H9 (cell line): ENCODE measurements around the gene PPP1R9A. TPM values are rescaled to one million over a fixed set of nuclear protein-coding genes. Genes with fewer than 3 reads are reported as not detected.

Experiments
- DNase-seq: peaks from one replicate; pipeline ENCODE4 v3.0.0-alpha.2; 2017
- H2AFZ ChIP-seq: one replicate; pipeline ENCODE4 v1.6.1; 2013; ENCODE audit warnings: mild to moderate bottlenecking, low read length, control low read depth, moderate library complexity
- H2AK5ac ChIP-seq: 2 replicates; pipeline ENCODE4 v1.6.1; 2013; ENCODE audit warnings: low read length, control low read depth, mixed read lengths; ENCODE audit not compliant: insufficient read length
- H2BK120ac ChIP-seq: one replicate; pipeline ENCODE4 v1.6.1; 2013; ENCODE audit warnings: low read depth, mild to moderate bottlenecking, low read length, control low read depth, inconsistent platforms; ENCODE audit not compliant: poor library complexity, severe bottlenecking
- H2BK12ac ChIP-seq: 2 replicates; pipeline ENCODE4 v1.6.1; 2013; ENCODE audit warnings: low read length, control low read depth, mixed read lengths, low read depth; ENCODE audit not compliant: insufficient read length
- H2BK15ac ChIP-seq: 2 replicates; pipeline ENCODE4 v1.6.1; 2013; ENCODE audit warnings: low read depth, low read length, control low read depth
- H2BK20ac ChIP-seq: one replicate; pipeline ENCODE4 v1.6.1; 2013; ENCODE audit warnings: low read depth, mild to moderate bottlenecking, low read length, control low read depth, inconsistent platforms; ENCODE audit not compliant: poor library complexity, severe bottlenecking
- H2BK5ac ChIP-seq: 2 replicates; pipeline ENCODE4 v1.6.1; 2013; ENCODE audit warnings: low read length, control low read depth, mixed read lengths; ENCODE audit not compliant: insufficient read length
- H3K14ac ChIP-seq: 2 replicates; pipeline ENCODE4 v1.6.1; 2013; ENCODE audit warnings: low read length, control low read depth; ENCODE audit not compliant: insufficient read depth
- H3K18ac ChIP-seq: 2 replicates; pipeline ENCODE4 v1.6.1; 2013; ENCODE audit warnings: low read depth, mild to moderate bottlenecking, mixed read lengths, low read length, control low read depth; ENCODE audit not compliant: insufficient read length
- H3K23ac ChIP-seq: 2 replicates; pipeline ENCODE4 v1.6.1; 2013; ENCODE audit warnings: low read length, control low read depth, mixed read lengths, low read depth; ENCODE audit not compliant: insufficient read length
- H3K23me2 ChIP-seq: 2 replicates; pipeline ENCODE4 v1.6.1; 2013; ENCODE audit warnings: low read depth, mild to moderate bottlenecking, mixed read lengths, low read length, control low read depth; ENCODE audit not compliant: insufficient read length, poor library complexity, severe bottlenecking
- H3K27ac ChIP-seq: 2 replicates; pipeline ENCODE4 v1.5.1; 2013; ENCODE audit warnings: low read length, control low read depth, mixed read lengths, low read depth; ENCODE audit not compliant: insufficient read length
- H3K27me3 ChIP-seq: 2 replicates; pipeline ENCODE4 v1.6.1; 2013; ENCODE audit warnings: low read length, control low read depth, inconsistent platforms; ENCODE audit not compliant: insufficient read depth
- H3K4ac ChIP-seq: 2 replicates; pipeline ENCODE4 v1.6.1; 2013; ENCODE audit warnings: low read depth, mild to moderate bottlenecking, control low read depth, inconsistent platforms, low read length, moderate library complexity
- H3K4me1 ChIP-seq: 2 replicates; pipeline ENCODE4 v1.6.1; 2013; ENCODE audit warnings: low read length, control low read depth, inconsistent platforms; ENCODE audit not compliant: insufficient read depth
- H3K4me2 ChIP-seq: 2 replicates; pipeline ENCODE4 v1.6.1; 2013; ENCODE audit warnings: low read length, control low read depth, mixed read lengths; ENCODE audit not compliant: insufficient read length, insufficient read depth
- H3K56ac ChIP-seq: 2 replicates; pipeline ENCODE4 v1.6.1; 2013; ENCODE audit warnings: low read depth, mild to moderate bottlenecking, mixed read lengths, low read length, control low read depth; ENCODE audit not compliant: insufficient read length
- H3K79me1 ChIP-seq: 2 replicates; pipeline ENCODE4 v1.6.1; 2013; ENCODE audit warnings: low read depth, mild to moderate bottlenecking, moderate library complexity, low read length, control low read depth, inconsistent platforms; ENCODE audit not compliant: insufficient read depth, poor library complexity, severe bottlenecking
- H3K79me2 ChIP-seq: 2 replicates; pipeline ENCODE4 v1.6.1; 2013; ENCODE audit warnings: low read length, control low read depth, inconsistent platforms; ENCODE audit not compliant: insufficient read depth
- H3K9ac ChIP-seq: 2 replicates; pipeline ENCODE4 v1.6.1; 2013; ENCODE audit warnings: low read length, control low read depth, mixed read lengths; ENCODE audit not compliant: insufficient read length; ENCODE audit errors: extremely low read depth
- H3K9me3 ChIP-seq: one replicate; pipeline ENCODE4 v1.6.1; 2013; ENCODE audit warnings: low read depth, low read length, inconsistent platforms; ENCODE audit not compliant: control insufficient read depth
- H3T11ph ChIP-seq: one replicate; pipeline ENCODE4 v1.6.1; 2013; ENCODE audit warnings: mild to moderate bottlenecking, low read length, control low read depth, inconsistent platforms
- H4K20me1 ChIP-seq: one replicate; pipeline ENCODE4 v1.6.1; 2013; ENCODE audit not compliant: control insufficient read depth, insufficient read length, insufficient read depth
- H4K5ac ChIP-seq: 2 replicates; pipeline ENCODE4 v1.6.1; 2013; ENCODE audit warnings: low read depth, mild to moderate bottlenecking, mixed read lengths, low read length, control low read depth; ENCODE audit not compliant: insufficient read length
- H4K8ac ChIP-seq: replicated peaks from 2 replicates; pipeline ENCODE4 v1.6.1; 2013; ENCODE audit warnings: low read length, control low read depth, mixed read lengths, low read depth; ENCODE audit not compliant: insufficient read length
- H4K91ac ChIP-seq: 2 replicates; pipeline ENCODE4 v1.6.1; 2013; ENCODE audit warnings: low read depth, mild to moderate bottlenecking, moderate library complexity, mixed read lengths, low read length, control low read depth; ENCODE audit not compliant: insufficient read length
- H3K27ac Mint-ChIP-seq, 3 experiments: 2 replicates in 2 of 3; 3 replicates in 1 of 3; pipeline ENCODE4 v1.8.0; 2020 to 2021; ENCODE audit warnings: mixed read lengths in 3 of 3, mild to moderate bottlenecking in 1 of 3, moderate library complexity in 1 of 3
- H3K27me3 Mint-ChIP-seq: 2 replicates; pipeline ENCODE4 v1.8.0; 2021; ENCODE audit warnings: low read depth, mild to moderate bottlenecking, moderate library complexity, mixed read lengths
- H3K36me3 Mint-ChIP-seq, 3 experiments: 2 replicates in 2 of 3; 3 replicates in 1 of 3; pipeline ENCODE4 v1.8.0; 2020 to 2021; ENCODE audit warnings: low read depth in 3 of 3, mixed read lengths in 3 of 3; ENCODE audit not compliant: insufficient read depth in 1 of 3
- H3K4me1 Mint-ChIP-seq, 2 experiments: 2 replicates each; pipeline ENCODE4 v1.8.0; 2020; ENCODE audit warnings: mixed read lengths in 2 of 2
- H3K4me3 Mint-ChIP-seq, 2 experiments: 2 replicates in 1 of 2; 3 replicates in 1 of 2; pipeline ENCODE4 v1.8.0; 2020 to 2021; ENCODE audit warnings: mild to moderate bottlenecking in 2 of 2, mixed read lengths in 2 of 2, moderate library complexity in 1 of 2
- H3K9me3 Mint-ChIP-seq, 2 experiments: 2 replicates in 1 of 2; 3 replicates in 1 of 2; pipeline ENCODE4 v1.8.0; 2020; ENCODE audit warnings: mild to moderate bottlenecking in 2 of 2, mixed read lengths in 2 of 2, moderate library complexity in 1 of 2
- WGBS: extraction: QIAGEN DNeasy Blood & Tissue Kit; methylation state at CpG from one replicate; pipeline ENCODE4 v1.1.7; 2013; ENCODE audit warnings: missing lambda C conversion rate, low lambda C conversion rate, mixed read lengths; ENCODE audit not compliant: insufficient read length; ENCODE audit errors: extremely low coverage; 5-methylcytosine and 5-hydroxymethylcytosine counted together
- total RNA-seq: library from RNA; stranded (reverse); gene quantifications from 2 replicates; pipeline ENCODE4 v1.2.1, GENCODE V29; 2021
- TF ChIP-seq, protein P1 (sequence below): fragments of 200-600 bp; sonication (generic); conservative IDR thresholded peaks from 3 replicates; pipeline ENCODE4 v1.8.0; 2021; ENCODE audit warnings: antibody characterized with exemption, mild to moderate bottlenecking

PPP1R9A gene
- total RNA-seq, 1 experiment from 2014 or later = 17.0 TPM

DNA sequence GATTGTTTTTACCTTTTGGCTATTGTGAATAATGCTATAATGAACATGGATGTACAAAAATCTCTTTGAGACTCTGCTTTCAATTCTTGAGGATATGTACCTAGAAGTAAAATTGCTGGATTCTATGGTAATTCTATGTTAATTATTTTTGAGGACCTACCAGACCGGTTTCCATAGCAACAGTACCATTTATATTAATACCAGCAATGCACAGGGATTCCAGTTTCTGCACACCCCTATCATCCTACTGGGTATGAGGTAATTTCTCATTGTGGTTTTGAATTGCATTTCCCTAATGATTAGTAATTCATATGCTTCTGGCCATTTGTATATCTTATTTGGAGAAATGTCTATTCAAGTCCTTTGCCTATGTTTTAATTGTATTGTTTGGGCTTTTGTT lies 9.9 kb upstream of the PPP1R9A start:
- Histone ChIP-seq H4K8ac (no peak overlapping the region), H2AK5ac (no peak overlapping the region), H3K14ac (no peak overlapping the region), H3K27me3 (no peaks in the 10 kb centered on the region), H3K4me2 (no peak overlapping the region), H2BK120ac (no peak overlapping the region), H3K23me2 (no peaks in the 10 kb centered on the region), H3K9me3 (no peaks in the 10 kb centered on the region), H2BK20ac (no peak overlapping the region), H4K5ac (no peak overlapping the region), H3K18ac (no peak overlapping the region), H2BK5ac (no peak overlapping the region), H3K79me2 (no peaks in the 10 kb centered on the region), H3K9ac (no peak overlapping the region), H3K27ac (no peak overlapping the region), H2BK15ac (no peak overlapping the region), H3K23ac (no peak overlapping the region), H4K20me1 (no peaks in the 10 kb centered on the region), H3K4ac (no peak overlapping the region), H3K79me1 (no peaks in the 10 kb centered on the region), H3T11ph (no peak overlapping the region), H2AFZ (no peak overlapping the region), H3K4me1 (no peaks in the 10 kb centered on the region), H4K91ac (no peak overlapping the region), H3K56ac (no peak overlapping the region), H2BK12ac (no peak overlapping the region)
- 0 out of 4 replicates have a peak, but pooled peaks cover 0 to 2% of the 10 kb centered on the region in 2 experiments for H3K4me1 Mint-ChIP-seq
- WGBS = no CpG with 5 or more reads among the region's 1 CpG
- TF ChIP-seq, protein P1, sequence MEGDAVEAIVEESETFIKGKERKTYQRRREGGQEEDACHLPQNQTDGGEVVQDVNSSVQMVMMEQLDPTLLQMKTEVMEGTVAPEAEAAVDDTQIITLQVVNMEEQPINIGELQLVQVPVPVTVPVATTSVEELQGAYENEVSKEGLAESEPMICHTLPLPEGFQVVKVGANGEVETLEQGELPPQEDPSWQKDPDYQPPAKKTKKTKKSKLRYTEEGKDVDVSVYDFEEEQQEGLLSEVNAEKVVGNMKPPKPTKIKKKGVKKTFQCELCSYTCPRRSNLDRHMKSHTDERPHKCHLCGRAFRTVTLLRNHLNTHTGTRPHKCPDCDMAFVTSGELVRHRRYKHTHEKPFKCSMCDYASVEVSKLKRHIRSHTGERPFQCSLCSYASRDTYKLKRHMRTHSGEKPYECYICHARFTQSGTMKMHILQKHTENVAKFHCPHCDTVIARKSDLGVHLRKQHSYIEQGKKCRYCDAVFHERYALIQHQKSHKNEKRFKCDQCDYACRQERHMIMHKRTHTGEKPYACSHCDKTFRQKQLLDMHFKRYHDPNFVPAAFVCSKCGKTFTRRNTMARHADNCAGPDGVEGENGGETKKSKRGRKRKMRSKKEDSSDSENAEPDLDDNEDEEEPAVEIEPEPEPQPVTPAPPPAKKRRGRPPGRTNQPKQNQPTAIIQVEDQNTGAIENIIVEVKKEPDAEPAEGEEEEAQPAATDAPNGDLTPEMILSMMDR = no peak
- no peak overlapping the region for H3K4me3 Mint-ChIP-seq
- no peaks in the 10 kb centered on the region for H3K9me3 Mint-ChIP-seq
- H3K27ac Mint-ChIP-seq = no peak overlapping the region
- no peaks in the 10 kb centered on the region for H3K27me3 Mint-ChIP-seq
- H3K36me3 Mint-ChIP-seq = no peaks in the 10 kb centered on the region; a peak in 1 of 7 replicates
- no peak for DNase-seq
